Bladder microvascular endothelial cell (primary cell): Measurements from ENCODE around the gene AK5. TPM values are rescaled to one million over a fixed set of nuclear protein-coding genes. Genes with fewer than 3 reads are reported as not detected.

Experiments
- total RNA-seq: library from RNA; depleted of rRNA; stranded (reverse); fragments of >200 nt; gene quantifications from 2 replicates; pipeline ENCODE4 v1.2.3, GENCODE V29; 2014

The AK5 gene
- 1.8 and 61.4 TPM in 2 replicates for total RNA-seq

DNA sequence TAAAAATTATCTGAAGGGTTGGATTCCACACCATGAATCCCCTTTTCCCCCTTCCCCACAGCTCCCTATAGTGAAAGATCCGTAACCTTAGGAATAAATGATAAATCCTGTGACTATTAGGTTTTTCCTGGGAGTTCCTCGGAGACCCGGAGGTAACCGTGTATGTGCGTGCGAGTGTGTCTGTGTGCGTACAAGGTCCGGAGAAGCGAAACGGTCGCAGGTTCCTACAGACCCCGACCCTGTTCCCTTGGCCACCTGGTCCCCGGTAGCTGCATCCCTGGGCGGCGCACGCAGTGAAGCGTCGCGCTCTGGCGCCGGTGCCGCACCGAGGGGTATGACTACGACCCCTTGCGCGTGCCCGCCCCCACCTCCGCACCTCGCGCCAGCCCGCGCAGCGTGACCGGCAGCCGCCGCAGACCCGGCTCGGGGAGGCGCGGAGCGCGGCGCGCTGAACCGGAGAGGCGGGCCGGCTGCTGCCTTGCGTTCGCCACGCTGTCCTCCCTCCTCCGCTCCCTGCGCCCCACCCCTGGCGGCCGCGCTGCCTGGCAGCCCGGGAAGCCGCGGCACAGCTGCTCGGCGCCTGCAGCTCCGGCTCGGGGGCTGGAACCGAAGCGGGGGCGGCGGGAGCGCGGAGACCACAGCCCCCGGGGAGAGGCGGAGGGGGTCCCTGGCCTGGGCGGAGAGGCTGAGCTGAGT is at the start of gene AK5:
Gene AK5, plus strand, starts transcription at position 529 of the 696 bp plus-strand sequence. CDS start 295 bp downstream, outside the sequence.

Other genes starting within 250 kb of the AK5 start
- 17.0 and 54.3 TPM in 2 replicates for gene PIGK, start 62.6 kb upstream of the AK5 start, total RNA-seq